ENCODE measurements around the gene RFTN2.

DNA sequence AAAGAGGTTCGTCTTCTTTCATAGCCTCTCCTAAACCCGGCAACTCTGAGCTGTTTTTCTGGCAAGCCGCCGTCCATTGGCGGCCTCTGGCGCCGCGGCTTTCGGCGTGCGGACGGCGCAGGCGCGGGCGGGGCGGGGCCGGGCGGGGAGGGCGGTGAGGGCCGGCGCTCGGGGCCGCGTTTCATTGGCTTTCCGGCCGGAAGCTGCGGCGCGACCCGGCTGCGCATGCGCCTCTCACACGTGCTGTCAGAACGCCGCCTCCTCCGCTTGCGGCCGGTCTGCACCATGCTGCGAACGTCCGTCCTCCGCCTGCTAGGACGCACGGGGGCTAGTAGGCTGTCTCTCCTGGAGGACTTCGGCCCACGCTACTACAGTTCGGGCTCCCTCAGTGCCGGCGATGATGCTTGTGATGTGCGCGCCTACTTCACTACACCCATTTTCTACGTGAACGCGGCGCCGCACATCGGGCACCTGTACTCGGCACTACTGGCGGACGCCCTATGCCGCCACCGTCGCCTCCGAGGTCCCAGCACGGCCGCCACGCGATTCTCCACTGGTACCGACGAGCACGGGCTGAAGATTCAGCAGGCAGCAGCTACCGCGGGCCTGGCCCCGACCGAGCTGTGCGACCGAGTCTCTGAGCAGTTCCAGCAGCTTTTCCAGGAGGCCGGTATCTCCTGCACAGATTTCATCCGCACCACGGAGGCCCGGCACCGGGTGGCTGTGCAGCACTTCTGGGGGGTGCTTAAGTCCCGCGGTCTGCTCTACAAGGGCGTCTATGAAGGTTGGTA lies 29.9 kb upstream of the RFTN2 start, which contains the start of gene MARS2:
- TF ChIP-seq EP300 (IDR thresholded peaks at IDR 0.05; ENCODE audit: low read length): no peak
- no peak for TF ChIP-seq ZNF212 (CRISPR knock-in tag; IDR thresholded peaks at IDR 0.05)
- TF ChIP-seq U2AF2 (optimal IDR thresholded peaks at IDR 0.05; ENCODE audit: low read depth, low read length): no peak

Measured in K562 (cell line).